K562 treated with DMSO at 1 percent for 4 hours (cell line): ENCODE measurements around the gene ZNF573. TPM values are rescaled to one million over a fixed set of nuclear protein-coding genes. Genes with fewer than 3 reads are reported as not detected.

Experiments
- total RNA-seq: library from RNA; unstranded; fragments of 300-600 nt; gene quantifications from 2 replicates; pipeline ENCODE4 v1.2.3, GENCODE V29; 2022; ENCODE audit not compliant: insufficient read depth

ZNF573 gene
- 0.84 and 3.5 TPM in 2 replicates for total RNA-seq

GRCh38 chr19:37779127-37780005 is at the start of gene ZNF573:
Gene ZNF573 (minus strand): TSS chr19:37779586. CDS start chr19:37773729, 5,857 bp downstream.

GRCh38 chr19:37719111-37719926 is 60.1 kb downstream of the ZNF573 start, which contains the start of gene ZNF607:
Gene ZNF607 (minus strand): TSS chr19:37719761. CDS start chr19:37711618, 8,143 bp downstream.

Other genes starting within 250 kb of the ZNF573 start
- 1.5 TPM in 1 of 2 replicates, not detected in the other for gene ZNF571, start 184.8 kb downstream of the ZNF573 start, total RNA-seq
- gene ZNF540, start 184.7 kb downstream of the ZNF573 start, total RNA-seq = 0.53 and 0.86 TPM in 2 replicates
- 4.2 and 7.3 TPM in 2 replicates for gene ZFP30, start 124.1 kb downstream of the ZNF573 start, total RNA-seq
- 1.1 and 4.7 TPM in 2 replicates for gene ZNF607, start 59.8 kb downstream of the ZNF573 start, total RNA-seq
- not detected in 2 replicates for gene WDR87, start 127.0 kb upstream of the ZNF573 start, total RNA-seq
- 4.3 and 8.0 TPM in 2 replicates for gene SIPA1L3, start 127.6 kb upstream of the ZNF573 start, total RNA-seq